ENCODE measurements around the gene CAPZB. TPM values are rescaled to one million over a fixed set of nuclear protein-coding genes. Genes with fewer than 3 reads are reported as not detected.
"Not testable (repeated sequence)": the region's sequence is repeated elsewhere in the genome, so short reads cannot be mapped to it uniquely, and the experiment has no call there.

Gene CAPZB
- total RNA-seq, 3 donors from 2014 or later = 112 to 114 (median 113) TPM

GRCh38 chr1:19521411-19521810 is 36.1 kb upstream of the CAPZB start:
- intact Hi-C loops (cut with DNase I; ENCODE audit: low total_unique reads) = no loop called here
- TF ChIP-seq POLR2AphosphoS5 (IDR thresholded peaks at IDR 0.05) = no peak
- no peak for TF ChIP-seq CTCF (IDR thresholded peaks at IDR 0.05)
- no peak for TF ChIP-seq POLR2A (IDR thresholded peaks at IDR 0.05)

GRCh38 chr1:19517017-19517416 is 31.7 kb upstream of the CAPZB start:
- no peaks in the 10 kb centered on the region for H3K27me3 ChIP-seq
- intact Hi-C loops (cut with DNase I; ENCODE audit: low total_unique reads) = no loop called here
- no peaks in the 10 kb centered on the region for H3K36me3 ChIP-seq
- H3K27ac ChIP-seq = no peak overlapping the region
- no peaks in the 10 kb centered on the region for H3K4me1 ChIP-seq
- H3K9me3 ChIP-seq = no peaks in the 10 kb centered on the region
- DNase-seq (ENCODE audit: low spot score in 2 of 2) = no peak
- TF ChIP-seq POLR2A (IDR thresholded peaks at IDR 0.05) = no peak
- no peak for TF ChIP-seq POLR2AphosphoS5 (IDR thresholded peaks at IDR 0.05)
- no peak for TF ChIP-seq CTCF (IDR thresholded peaks at IDR 0.05)
- no peak overlapping the region for H3K4me3 ChIP-seq

More at GRCh38 chr1:19521411-19521810, 36.1 kb upstream of the CAPZB start:
- H3K4me1 ChIP-seq = no peaks in the 10 kb centered on the region
- DNase-seq (ENCODE audit: low spot score in 2 of 2) = no peak
- H3K4me3 ChIP-seq = no peak overlapping the region
- H3K27me3 ChIP-seq = no peaks in the 10 kb centered on the region
- no peaks in the 10 kb centered on the region for H3K36me3 ChIP-seq
- no peaks in the 10 kb centered on the region for H3K9me3 ChIP-seq
- no peak overlapping the region for H3K27ac ChIP-seq

GRCh38 chr1:19515201-19515600 is 29.9 kb upstream of the CAPZB start:
- Histone ChIP-seq H3K27me3 (no peaks in the 10 kb centered on the region), H3K36me3 (no peaks in the 10 kb centered on the region), H3K27ac (peak overlapping the region in 1 of 2 donors; percentile 52), H3K9me3 (no peaks in the 10 kb centered on the region), H3K4me1 (no peaks in the 10 kb centered on the region), H3K4me3 (no peak overlapping the region)
- DNase-seq (ENCODE audit: low spot score in 2 of 2) = no peak
- TF ChIP-seq CTCF (IDR thresholded peaks at IDR 0.05) = no peak
- TF ChIP-seq POLR2A (IDR thresholded peaks at IDR 0.05) = no peak
- no peak for TF ChIP-seq POLR2AphosphoS5 (IDR thresholded peaks at IDR 0.05)
- intact Hi-C loops (cut with DNase I; ENCODE audit: low total_unique reads) = no loop called here

GRCh38 chr1:19514391-19514831 is 29.1 kb upstream of the CAPZB start:
- DNase-seq (ENCODE audit: low spot score in 2 of 2) = no peak
- intact Hi-C loops (cut with DNase I; ENCODE audit: low total_unique reads) = no loop called here
- no peak for TF ChIP-seq POLR2A (IDR thresholded peaks at IDR 0.05)
- TF ChIP-seq POLR2AphosphoS5 (IDR thresholded peaks at IDR 0.05) = peak in 1 of 3 donors; percentile 39
- Histone ChIP-seq H3K27ac (peak overlapping the region in 1 of 2 donors; percentile 6), H3K4me1 (no peaks in the 10 kb centered on the region), H3K36me3 (no peaks in the 10 kb centered on the region), H3K4me3 (no peak overlapping the region), H3K27me3 (no peaks in the 10 kb centered on the region), H3K9me3 (no peaks in the 10 kb centered on the region)

- TF ChIP-seq POLR2AphosphoS5 (IDR thresholded peaks at IDR 0.05) = no peak
- no peak for TF ChIP-seq POLR2A (IDR thresholded peaks at IDR 0.05)
- no peak for TF ChIP-seq CTCF (IDR thresholded peaks at IDR 0.05)
- Histone ChIP-seq H3K36me3 (no peaks in the 10 kb centered on the region), H3K9me3 (no peaks in the 10 kb centered on the region), H3K27me3 (no peaks in the 10 kb centered on the region), H3K4me3 (no peak overlapping the region), H3K27ac (peak overlapping the region; percentile 13 to 25), H3K4me1 (no peaks in the 10 kb centered on the region)
- no peak for DNase-seq (ENCODE audit: low spot score in 2 of 2)
- intact Hi-C loops (cut with DNase I; ENCODE audit: low total_unique reads) = no loop called here
Measured at GRCh38 chr1:19512545-19512944, 27.2 kb upstream of the CAPZB start.

- H3K36me3 ChIP-seq = no peaks in the 10 kb centered on the region
- H3K4me1 ChIP-seq = no peaks in the 10 kb centered on the region
- no peak overlapping the region for H3K27ac ChIP-seq
- intact Hi-C loops (cut with DNase I; ENCODE audit: low total_unique reads) = no loop called here
- no peak for TF ChIP-seq POLR2A (IDR thresholded peaks at IDR 0.05)
- no peak for TF ChIP-seq CTCF (IDR thresholded peaks at IDR 0.05)
- TF ChIP-seq POLR2AphosphoS5 (IDR thresholded peaks at IDR 0.05) = no peak
- no peak for DNase-seq (ENCODE audit: low spot score in 2 of 2)
- no peak overlapping the region for H3K4me3 ChIP-seq
- no peaks in the 10 kb centered on the region for H3K9me3 ChIP-seq
- H3K27me3 ChIP-seq = no peaks in the 10 kb centered on the region
Measured at GRCh38 chr1:19511116-19511515, 25.8 kb upstream of the CAPZB start.

- H3K27me3 ChIP-seq; H3K27ac ChIP-seq; DNase-seq (ENCODE audit: low spot score in 2 of 2); H3K4me1 ChIP-seq; H3K4me3 ChIP-seq; H3K9me3 ChIP-seq; H3K36me3 ChIP-seq; intact Hi-C loops (cut with DNase I; ENCODE audit: low total_unique reads): not testable (repeated sequence)
Measured at GRCh38 chr1:19509647-19510046, 24.3 kb upstream of the CAPZB start.

All from breast epithelium (tissue), 4 donors.